K562 (cell line): ENCODE measurements around the gene NCAPG2. TPM values are rescaled to one million over a fixed set of nuclear protein-coding genes. Genes with fewer than 3 reads are reported as not detected.

Experiments used
- FOSL1 ChIP-seq: fragments of 200-800 bp; sonication (Bioruptor generic); conservative IDR thresholded peaks from 2 replicates; pipeline ENCODE4 v1.6.1; 2016; ENCODE audit warnings: missing genetic modification characterization, missing compliant biosample characterization
- PHF20 ChIP-seq: fragments of 450-650 bp; IDR thresholded peaks from 2 replicates; pipeline ENCODE4 v1.6.1; 2018; ENCODE audit not compliant: partially characterized antibody
- SMARCE1 ChIP-seq: fragments of 450-650 bp; IDR thresholded peaks from 2 replicates; pipeline ENCODE4 v1.7.1; 2016; ENCODE audit warnings: mild to moderate bottlenecking
- TAL1 ChIP-seq: fragments of 450-650 bp; IDR thresholded peaks from 2 replicates; pipeline ENCODE4 v1.6.1; 2016; ENCODE audit warnings: mild to moderate bottlenecking
- ZBTB26 ChIP-seq: fragments of 450-650 bp; formaldehyde crosslinking; IDR thresholded peaks from 2 replicates; pipeline ENCODE4 v1.4.0; 2022; ENCODE audit warnings: missing genetic modification characterization
- ZNF444 ChIP-seq: fragments of 250-450 bp; sonication (Bioruptor Pico); IDR thresholded peaks from 2 replicates; pipeline ENCODE4 v1.4.0; 2020; ENCODE audit warnings: mild to moderate bottlenecking, moderate library complexity
- polyA plus RNA-seq, 8 experiments: library from polyadenylated mRNA; depleted of rRNA in 4 of 8; stranded (reverse) in 5 of 8; unstranded in 3 of 8; fragments of >200 nt; fragmentation: Nextera tagmentation in 2 of 8; fragmentation: Illumina TruSeq in 1 of 8; extraction: Ambion mirVana in 2 of 8; extraction: Trizol in 1 of 8; gene quantifications; 2 replicates each; pipeline versions ENCODE4 v1.2.1 to v1.2.3, GENCODE V29; 2011 to 2014; ENCODE audit warnings: inconsistent platforms in 1 of 8, missing spikeins in 1 of 8
- total RNA-seq, 7 experiments: library from RNA; depleted of rRNA in 6 of 7; stranded (reverse); fragments of >200 nt in 6 of 7; fragmentation: Illumina TruSeq in 2 of 7; extraction: Trizol in 2 of 7; gene quantifications; 2 replicates each; pipeline versions ENCODE4 v1.2.1 to v1.2.3, GENCODE V29; 2011 to 2021; ENCODE audit warnings: low replicate concordance in 1 of 7
- TF ChIP-seq, protein P1 (sequence below): fragments of 200-800 bp; sonication (Bioruptor generic); IDR thresholded peaks from 2 replicates; pipeline ENCODE4 v1.6.1; 2016; ENCODE audit warnings: missing genetic modification characterization, missing compliant biosample characterization

NCAPG2 gene
- total and polyA plus RNA-seq, 9 of the 15 experiments (the other 6 are each of a cell fraction or from before 2014, with no cell fraction given), result 21.5 to 127 (median 86.1) TPM

- TF ChIP-seq TAL1 (no peak), SMARCE1 (0 out of 2 replicates have a peak, but pooled peaks have one; percentile 35), PHF20 (peak; percentile 5), ZBTB26 (CRISPR knock-in tag) (no peak), ZNF444 (CRISPR knock-in tag) (no peak), FOSL1 (peak; percentile 48; the same call in 1 of the 2 replicates)
- TF ChIP-seq, protein P1, sequence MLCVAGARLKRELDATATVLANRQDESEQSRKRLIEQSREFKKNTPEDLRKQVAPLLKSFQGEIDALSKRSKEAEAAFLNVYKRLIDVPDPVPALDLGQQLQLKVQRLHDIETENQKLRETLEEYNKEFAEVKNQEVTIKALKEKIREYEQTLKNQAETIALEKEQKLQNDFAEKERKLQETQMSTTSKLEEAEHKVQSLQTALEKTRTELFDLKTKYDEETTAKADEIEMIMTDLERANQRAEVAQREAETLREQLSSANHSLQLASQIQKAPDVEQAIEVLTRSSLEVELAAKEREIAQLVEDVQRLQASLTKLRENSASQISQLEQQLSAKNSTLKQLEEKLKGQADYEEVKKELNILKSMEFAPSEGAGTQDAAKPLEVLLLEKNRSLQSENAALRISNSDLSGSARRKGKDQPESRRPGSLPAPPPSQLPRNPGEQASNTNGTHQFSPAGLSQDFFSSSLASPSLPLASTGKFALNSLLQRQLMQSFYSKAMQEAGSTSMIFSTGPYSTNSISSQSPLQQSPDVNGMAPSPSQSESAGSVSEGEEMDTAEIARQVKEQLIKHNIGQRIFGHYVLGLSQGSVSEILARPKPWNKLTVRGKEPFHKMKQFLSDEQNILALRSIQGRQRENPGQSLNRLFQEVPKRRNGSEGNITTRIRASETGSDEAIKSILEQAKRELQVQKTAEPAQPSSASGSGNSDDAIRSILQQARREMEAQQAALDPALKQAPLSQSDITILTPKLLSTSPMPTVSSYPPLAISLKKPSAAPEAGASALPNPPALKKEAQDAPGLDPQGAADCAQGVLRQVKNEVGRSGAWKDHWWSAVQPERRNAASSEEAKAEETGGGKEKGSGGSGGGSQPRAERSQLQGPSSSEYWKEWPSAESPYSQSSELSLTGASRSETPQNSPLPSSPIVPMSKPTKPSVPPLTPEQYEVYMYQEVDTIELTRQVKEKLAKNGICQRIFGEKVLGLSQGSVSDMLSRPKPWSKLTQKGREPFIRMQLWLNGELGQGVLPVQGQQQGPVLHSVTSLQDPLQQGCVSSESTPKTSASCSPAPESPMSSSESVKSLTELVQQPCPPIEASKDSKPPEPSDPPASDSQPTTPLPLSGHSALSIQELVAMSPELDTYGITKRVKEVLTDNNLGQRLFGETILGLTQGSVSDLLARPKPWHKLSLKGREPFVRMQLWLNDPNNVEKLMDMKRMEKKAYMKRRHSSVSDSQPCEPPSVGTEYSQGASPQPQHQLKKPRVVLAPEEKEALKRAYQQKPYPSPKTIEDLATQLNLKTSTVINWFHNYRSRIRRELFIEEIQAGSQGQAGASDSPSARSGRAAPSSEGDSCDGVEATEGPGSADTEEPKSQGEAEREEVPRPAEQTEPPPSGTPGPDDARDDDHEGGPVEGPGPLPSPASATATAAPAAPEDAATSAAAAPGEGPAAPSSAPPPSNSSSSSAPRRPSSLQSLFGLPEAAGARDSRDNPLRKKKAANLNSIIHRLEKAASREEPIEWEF (CRISPR knock-in tag), result no peak
These were observed 738 bp upstream of the NCAPG2 start (continued) for GRCh38 chr7:158705234-158705850.
